ENCODE results near the gene MESD. TPM values are rescaled to one million over a fixed set of nuclear protein-coding genes. Genes with fewer than 3 reads are reported as not detected.

MESD gene
- total RNA-seq, 1 experiment from 2014 or later = 47.3 TPM

- no peak overlapping the region for H3K4me3 Mint-ChIP-seq (ENCODE audit: low read depth, unreplicated experiment)
- peaks cover 9% of the 10 kb centered on the region for H3K4me1 Mint-ChIP-seq (ENCODE audit: low read depth, unreplicated experiment)
- peaks cover 7% of the 10 kb centered on the region for H3K9me3 Mint-ChIP-seq (ENCODE audit: low read depth, unreplicated experiment)
- TF ChIP-seq CTCF (IDR thresholded peaks at IDR 0.05; ENCODE audit: unreplicated experiment) = no peak
- DNase-seq = no peak
- H3K27ac Mint-ChIP-seq (ENCODE audit: unreplicated experiment) = no peak overlapping the region
- CTCF ChIA-PET = no interaction called here
- intact Hi-C loops (cut with micrococcal nuclease; ENCODE audit: unreplicated experiment) = no loop called here
- no peaks in the 10 kb centered on the region for H3K36me3 Mint-ChIP-seq (ENCODE audit: insufficient read depth, unreplicated experiment)
- no TSS peak for BruUV-seq (replicated peaks)
- H3K27me3 Mint-ChIP-seq (ENCODE audit: unreplicated experiment) = no peaks in the 10 kb centered on the region
Observed at GRCh38 chr15:81033508-81033907, 43.9 kb upstream of the MESD start.

- no peak for DNase-seq
- no TSS peak for BruUV-seq (replicated peaks)
- Mint-ChIP-seq H3K27ac (ENCODE audit: unreplicated experiment) (no peak overlapping the region), H3K27me3 (ENCODE audit: unreplicated experiment) (no peaks in the 10 kb centered on the region), H3K4me1 (ENCODE audit: low read depth, unreplicated experiment) (peaks cover 9% of the 10 kb centered on the region), H3K9me3 (ENCODE audit: low read depth, unreplicated experiment) (peaks cover 7% of the 10 kb centered on the region), H3K36me3 (ENCODE audit: insufficient read depth, unreplicated experiment) (no peaks in the 10 kb centered on the region), H3K4me3 (ENCODE audit: low read depth, unreplicated experiment) (no peak overlapping the region)
- CTCF ChIA-PET = interaction anchor here (0.5 kb wide), 1 partner anchor 1278 kb away, joined by 3 read pairs; no protein-coding TSS in a partner anchor
- intact Hi-C loops (cut with micrococcal nuclease; ENCODE audit: unreplicated experiment) = no loop called here
- TF ChIP-seq CTCF (IDR thresholded peaks at IDR 0.05; ENCODE audit: unreplicated experiment) = no peak
Observed at GRCh38 chr15:81032818-81033217, 43.2 kb upstream of the MESD start.

- no peaks in the 10 kb centered on the region for H3K27me3 Mint-ChIP-seq (ENCODE audit: unreplicated experiment)
- H3K36me3 Mint-ChIP-seq (ENCODE audit: insufficient read depth, unreplicated experiment) = no peaks in the 10 kb centered on the region
- no peak for TF ChIP-seq CTCF (IDR thresholded peaks at IDR 0.05; ENCODE audit: unreplicated experiment)
- H3K27ac Mint-ChIP-seq (ENCODE audit: unreplicated experiment) = no peak overlapping the region
- no TSS peak for BruUV-seq (replicated peaks)
- H3K4me3 Mint-ChIP-seq (ENCODE audit: low read depth, unreplicated experiment) = no peak overlapping the region
- peaks cover 9% of the 10 kb centered on the region for H3K4me1 Mint-ChIP-seq (ENCODE audit: low read depth, unreplicated experiment)
- intact Hi-C loops (cut with micrococcal nuclease; ENCODE audit: unreplicated experiment) = no loop called here
- peaks cover 7% of the 10 kb centered on the region for H3K9me3 Mint-ChIP-seq (ENCODE audit: low read depth, unreplicated experiment)
- no peak for DNase-seq
- CTCF ChIA-PET = interaction anchor here (0.5 kb wide), 1 partner anchor 1279 kb away, joined by 3 read pairs; no protein-coding TSS in a partner anchor
Observed at GRCh38 chr15:81032355-81032754, 42.7 kb upstream of the MESD start.

GRCh38 chr15:81031203-81031602 is 41.6 kb upstream of the MESD start:
- no TSS peak for BruUV-seq (replicated peaks)
- Mint-ChIP-seq H3K27me3 (ENCODE audit: unreplicated experiment) (no peaks in the 10 kb centered on the region), H3K4me3 (ENCODE audit: low read depth, unreplicated experiment) (no peak overlapping the region), H3K27ac (ENCODE audit: unreplicated experiment) (no peak overlapping the region), H3K36me3 (ENCODE audit: insufficient read depth, unreplicated experiment) (no peaks in the 10 kb centered on the region), H3K4me1 (ENCODE audit: low read depth, unreplicated experiment) (peaks cover 9% of the 10 kb centered on the region), H3K9me3 (ENCODE audit: low read depth, unreplicated experiment) (peaks cover 7% of the 10 kb centered on the region)
- intact Hi-C loops (cut with micrococcal nuclease; ENCODE audit: unreplicated experiment) = no loop called here
- CTCF ChIA-PET = no interaction called here
- TF ChIP-seq CTCF (IDR thresholded peaks at IDR 0.05; ENCODE audit: unreplicated experiment) = no peak
- no peak for DNase-seq

Measured in Calu3 (cell line).